GM19328 (cell line): Measurements from ENCODE around the gene BRSK2.
"Not testable (repeated sequence)": the region's sequence is repeated elsewhere in the genome, so short reads cannot be mapped to it uniquely, and the experiment has no call there.

ENCODE experiments used
- ATAC-seq: cut with Tn5 transposase; IDR thresholded peaks from one replicate; pipeline ENCODE4 v1.9.1; 2021; ENCODE audit warnings: mild to moderate bottlenecking, moderate library complexity; ENCODE audit not compliant: unreplicated experiment

Gene BRSK2

DNA sequence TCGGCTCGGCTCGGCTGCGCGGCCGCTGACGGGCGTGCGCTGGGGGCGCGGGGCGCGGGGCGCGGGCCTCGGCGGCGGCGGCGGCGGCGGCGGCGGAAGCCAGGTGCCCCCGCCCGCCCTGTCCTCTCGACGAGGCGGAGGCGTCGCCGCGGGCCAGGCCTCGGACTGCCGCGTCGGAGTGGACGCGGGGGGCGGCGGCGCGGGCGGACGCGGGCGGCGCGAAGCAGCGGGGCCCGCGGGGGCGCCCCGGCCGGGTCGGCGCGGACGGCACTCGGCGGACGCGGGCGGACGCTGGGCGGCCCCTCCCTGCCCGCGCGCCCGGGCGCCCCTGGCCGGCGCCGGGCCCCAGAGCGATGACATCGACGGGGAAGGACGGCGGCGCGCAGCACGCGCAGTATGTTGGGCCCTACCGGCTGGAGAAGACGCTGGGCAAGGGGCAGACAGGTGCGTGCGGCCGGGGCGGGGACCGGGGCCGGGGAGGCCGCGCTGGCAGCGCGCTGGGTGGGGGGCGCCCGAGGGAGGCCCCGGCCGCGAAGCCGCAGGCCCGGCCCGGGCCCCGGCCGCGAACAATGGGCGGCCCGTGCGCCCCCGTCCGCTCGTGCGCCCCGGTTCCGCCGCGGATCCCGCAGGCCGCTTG is at the start of gene BRSK2:
Gene BRSK2, plus strand, starts transcription at position 3 of the 637 bp plus-strand sequence. Its CDS starts 351 bp downstream, at position 354.
- ATAC-seq, result no peak

DNA sequence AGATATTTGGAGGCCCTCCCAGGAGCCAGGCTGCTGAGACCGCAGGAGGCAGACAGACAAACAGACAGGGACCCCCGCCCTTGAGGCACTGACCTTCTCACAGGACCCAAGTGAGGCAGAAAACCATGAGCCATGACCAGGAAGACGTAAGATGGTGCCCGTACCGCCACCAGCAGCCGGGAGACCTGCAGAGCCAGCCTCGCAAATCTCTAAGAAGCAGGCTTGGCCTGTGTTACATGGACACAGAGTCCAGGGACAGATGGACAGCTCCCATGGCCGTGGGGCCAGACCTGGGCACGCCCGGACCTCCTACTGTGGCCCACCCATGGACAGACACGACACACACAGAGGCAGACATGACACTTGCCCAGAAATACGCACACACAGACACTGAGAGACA is 49.6 kb upstream of the BRSK2 start:
- no peak for ATAC-seq

DNA sequence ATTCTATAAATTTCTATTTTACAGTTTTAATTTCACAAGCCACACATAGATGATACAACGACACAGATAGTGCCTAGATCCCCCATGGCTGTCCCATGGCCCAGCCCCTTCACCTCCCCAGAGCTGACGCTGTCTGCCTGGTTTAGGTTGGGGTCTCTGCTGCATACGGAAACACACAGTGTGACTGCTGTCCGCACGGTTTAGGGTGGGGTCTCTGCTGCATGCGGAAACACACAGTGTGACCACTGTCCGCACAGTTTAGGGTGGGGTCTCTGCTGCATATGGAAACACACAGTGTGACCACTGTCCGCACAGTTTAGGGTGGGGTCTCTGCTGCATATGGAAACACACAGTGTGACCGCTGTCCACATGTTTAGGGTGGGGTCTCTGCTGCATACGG is 48.5 kb upstream of the BRSK2 start:
- not testable (repeated sequence) for ATAC-seq

DNA sequence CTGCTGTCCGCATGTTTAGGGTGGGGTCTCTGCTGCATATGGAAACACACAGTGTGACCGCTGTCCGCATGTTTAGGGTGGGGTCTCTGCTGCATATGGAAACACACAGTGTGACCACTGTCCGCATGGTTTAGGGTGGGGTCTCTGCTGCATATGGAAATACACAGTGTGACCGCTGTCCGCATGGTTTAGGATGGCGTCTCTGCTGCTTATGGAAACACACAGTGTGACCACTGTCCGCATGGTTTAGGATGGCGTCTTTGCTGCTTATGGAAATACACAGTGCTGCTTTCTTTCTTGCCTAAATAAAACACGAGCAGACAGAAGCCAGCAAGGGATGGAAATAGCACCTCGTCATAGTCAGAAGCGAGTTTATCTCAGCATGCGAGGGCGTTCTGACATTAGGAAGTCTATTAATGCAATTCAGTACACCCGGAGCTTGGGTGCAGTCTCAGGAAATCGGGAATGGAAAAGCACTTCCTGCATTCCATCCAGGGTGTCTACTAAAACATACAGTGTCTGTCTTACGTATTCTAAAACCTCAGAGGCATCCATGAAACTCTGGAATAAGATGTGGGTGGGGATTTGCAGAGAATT is 47.7 kb upstream of the BRSK2 start:
- ATAC-seq, result no peak

DNA sequence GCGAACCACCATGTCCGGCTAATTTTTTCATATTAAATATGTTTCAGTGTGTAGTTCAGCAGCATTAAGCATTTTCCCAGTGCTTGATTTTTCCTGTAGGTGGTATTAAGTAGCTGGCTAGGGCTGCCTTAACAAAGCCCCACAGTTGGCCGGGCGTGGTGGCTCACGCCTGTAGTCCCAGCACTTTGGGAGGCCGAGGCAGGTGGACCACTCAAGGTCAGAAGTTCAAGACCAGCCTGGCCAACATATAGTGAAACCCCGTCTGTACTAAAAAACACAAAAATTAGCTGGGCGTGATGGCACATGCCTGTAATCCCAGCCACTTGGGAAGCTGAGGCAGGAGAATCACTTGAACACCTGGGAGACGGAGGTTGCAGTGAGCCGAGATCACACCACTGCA is 46.8 kb upstream of the BRSK2 start:
- ATAC-seq, result no peak

DNA sequence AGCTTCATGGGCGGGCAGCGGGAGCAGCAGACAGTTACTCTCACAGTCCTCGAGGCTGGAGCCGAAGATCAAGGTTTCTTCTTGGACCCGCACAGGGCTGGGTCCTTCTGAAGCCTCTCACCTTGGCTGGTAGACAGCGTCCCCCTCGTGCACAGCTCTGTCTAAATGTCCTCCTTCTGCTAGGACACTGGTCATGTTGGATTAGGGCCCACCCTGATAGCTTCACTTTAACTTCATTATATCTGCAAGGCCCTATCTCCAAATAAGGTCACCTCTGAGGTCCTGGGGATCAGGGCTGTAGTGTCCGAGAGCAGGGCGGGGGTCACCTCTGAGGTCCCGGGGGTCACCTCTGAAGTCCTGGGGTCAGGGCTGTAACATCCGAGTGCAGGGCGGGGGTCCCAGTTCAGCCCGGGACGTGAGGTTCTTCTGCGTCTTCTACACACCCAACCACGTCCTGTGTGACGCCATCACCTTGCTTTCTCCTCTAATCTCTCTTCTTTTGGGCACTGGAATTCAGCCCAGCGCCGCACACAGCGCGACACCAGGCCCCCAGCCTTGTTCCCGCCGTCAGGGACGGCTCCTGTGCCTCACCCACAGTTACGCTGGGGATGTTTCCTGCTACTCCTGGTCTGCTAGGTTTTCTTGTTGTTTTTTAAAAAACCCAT is 46.2 kb upstream of the BRSK2 start:
- ATAC-seq, result no peak

DNA sequence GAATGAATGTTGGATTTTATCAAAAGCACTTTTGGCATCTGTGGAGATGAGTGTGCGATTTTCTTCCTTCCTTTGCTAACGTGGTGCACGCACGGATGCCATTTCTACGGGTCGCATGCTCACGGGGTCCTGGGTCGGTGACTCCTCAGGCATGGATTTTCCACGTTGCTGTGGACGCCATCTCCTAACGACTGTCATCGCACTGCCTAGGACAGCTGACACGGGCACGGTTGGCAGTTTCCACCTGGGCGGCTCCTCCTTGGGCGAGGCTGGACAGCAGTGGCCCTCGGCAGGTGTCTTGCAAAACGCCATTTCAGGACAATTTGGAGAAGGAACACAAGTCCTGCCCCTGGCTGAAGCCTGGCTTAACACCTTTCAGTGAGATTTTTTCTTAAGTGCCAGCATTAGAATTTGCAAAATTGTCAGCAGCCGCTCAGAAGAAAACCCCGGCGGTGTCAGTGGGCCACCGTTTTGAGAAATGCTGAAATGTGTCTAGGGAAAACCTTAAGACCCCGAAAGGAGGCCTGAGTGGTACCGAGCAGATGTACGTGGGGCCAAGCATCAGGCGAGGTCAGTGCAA is 45.6 kb upstream of the BRSK2 start:
- no peak for ATAC-seq

DNA sequence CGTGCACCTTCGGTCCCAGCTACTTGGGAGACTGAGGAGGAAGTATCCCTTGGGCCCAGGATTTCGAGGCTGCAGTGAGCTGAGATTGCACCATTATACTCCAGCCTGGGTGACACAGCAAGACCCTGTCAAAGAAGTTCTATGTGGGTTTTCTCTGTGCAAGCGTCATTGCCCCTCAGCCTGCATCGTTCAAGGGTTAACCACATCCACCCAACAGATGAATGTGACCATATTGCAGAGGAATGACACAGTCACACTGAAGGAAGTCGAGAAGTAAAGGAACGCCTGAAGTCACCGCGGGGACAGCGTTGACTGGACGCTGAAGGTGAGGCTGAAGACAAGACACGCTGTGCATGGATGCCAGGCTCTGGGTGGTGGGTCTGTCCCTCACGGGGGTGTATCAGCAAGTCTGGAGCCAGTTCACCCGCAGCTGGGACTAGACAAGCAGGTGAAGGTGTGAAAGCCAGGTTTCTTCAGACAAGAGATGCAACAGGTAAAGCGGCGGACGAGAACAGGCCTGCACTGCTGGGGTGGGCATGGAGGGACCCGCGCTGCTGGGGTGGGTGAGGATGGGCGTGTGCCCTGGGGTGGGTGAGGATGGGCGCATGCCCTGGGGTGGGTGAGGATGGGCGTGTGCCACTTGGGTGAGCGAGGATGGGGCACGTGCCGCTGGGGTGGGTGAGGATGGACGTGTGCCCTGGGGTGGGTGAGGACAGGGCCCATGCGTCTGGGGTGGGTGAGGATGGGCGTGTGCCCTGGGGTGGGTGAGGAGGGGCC is 43.8 kb upstream of the BRSK2 start:
- ATAC-seq, result no peak

DNA sequence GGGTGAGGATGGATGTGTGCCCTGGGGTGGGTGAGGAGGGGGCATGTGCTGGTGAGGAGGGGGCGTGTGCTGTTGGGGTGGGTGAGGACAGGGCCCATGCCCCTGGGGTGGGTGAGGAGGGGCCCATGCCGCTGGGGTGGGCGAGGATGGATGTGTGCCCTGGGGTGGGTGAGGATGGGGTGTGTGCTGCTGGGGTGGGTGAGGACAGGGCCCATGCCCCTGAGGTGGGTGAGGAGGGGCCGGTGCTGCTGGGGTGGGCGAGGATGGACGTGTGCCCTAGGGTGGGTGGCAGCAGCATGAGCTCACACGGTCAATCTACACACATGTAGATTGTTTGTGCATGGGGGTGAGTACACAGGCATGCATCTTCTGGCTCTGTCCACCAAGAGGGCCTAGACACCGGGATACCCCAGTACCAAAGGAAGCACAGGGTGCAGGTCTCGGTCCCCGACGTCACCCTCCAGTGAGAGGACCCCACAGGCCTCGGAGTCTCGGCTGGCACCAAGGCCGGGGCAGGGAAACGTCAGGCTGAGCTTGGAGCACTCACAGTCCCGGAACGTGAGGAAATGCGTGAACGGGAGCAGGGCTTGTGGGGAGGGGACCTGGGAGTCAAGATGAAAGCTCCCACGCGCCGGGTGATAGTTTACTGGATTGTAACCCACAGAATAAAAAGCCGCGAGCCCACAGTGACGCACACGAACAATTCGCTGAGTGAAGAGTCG is 42.9 kb upstream of the BRSK2 start:
- no peak for ATAC-seq

DNA sequence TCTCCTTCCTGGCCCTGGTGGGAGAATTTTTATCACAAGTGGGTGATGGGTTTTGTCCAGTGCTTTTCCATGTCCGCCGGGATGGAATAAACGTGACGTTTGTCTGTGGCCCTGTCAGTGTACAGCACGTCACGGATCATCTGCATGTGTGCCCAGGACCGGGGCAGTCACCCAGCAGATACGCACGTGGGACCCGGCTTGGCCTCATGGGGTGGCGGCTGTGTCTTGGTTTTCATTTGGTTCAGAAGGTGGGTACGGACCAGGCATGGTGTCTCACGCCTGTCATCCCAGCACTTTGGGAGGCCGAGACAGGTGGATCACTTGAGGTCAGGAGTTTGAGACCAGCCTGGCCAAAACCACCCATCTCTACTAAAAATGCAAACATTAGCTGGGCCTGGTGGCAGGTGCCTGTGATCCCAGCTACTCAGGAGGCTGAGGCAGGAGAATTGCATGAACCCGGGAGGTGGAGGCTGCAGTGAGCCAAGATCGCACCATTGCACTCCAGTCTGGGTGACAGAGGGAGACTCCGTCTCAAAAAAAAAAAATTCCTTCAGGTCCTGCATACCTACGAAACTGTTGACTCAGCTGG is 42.2 kb upstream of the BRSK2 start:
- ATAC-seq, result not testable (repeated sequence)

DNA sequence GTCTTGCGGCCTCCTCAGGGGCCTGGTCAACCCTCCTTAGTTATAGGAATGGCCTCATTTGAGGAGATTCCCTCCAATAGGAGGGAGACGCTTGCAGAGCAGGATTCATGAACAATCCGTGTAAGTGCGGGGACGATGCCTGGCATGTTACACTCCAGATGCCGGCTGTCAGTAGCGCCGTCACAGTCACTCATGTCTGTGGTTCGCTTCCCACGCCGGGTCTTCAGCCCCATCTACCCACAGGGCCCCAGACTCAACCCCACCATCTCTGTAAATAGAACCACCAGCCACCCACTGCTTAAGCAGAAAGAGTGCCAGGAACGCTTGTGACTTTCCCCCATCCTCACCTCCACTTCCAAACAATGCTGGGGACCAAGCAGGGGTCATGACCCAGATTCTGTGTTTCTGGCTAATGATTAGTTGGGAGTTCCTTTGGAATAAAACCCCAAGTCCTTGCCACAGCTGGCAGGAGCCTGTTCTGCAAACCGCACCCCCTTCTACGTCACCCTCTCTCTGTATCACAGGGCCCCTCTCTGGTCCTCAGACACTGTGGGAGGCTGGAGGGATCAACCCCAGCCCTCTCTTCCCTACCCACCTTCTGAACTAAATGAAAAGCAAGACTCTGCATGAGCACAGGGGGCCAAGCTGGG is 41.5 kb upstream of the BRSK2 start:
- ATAC-seq, result no peak

DNA sequence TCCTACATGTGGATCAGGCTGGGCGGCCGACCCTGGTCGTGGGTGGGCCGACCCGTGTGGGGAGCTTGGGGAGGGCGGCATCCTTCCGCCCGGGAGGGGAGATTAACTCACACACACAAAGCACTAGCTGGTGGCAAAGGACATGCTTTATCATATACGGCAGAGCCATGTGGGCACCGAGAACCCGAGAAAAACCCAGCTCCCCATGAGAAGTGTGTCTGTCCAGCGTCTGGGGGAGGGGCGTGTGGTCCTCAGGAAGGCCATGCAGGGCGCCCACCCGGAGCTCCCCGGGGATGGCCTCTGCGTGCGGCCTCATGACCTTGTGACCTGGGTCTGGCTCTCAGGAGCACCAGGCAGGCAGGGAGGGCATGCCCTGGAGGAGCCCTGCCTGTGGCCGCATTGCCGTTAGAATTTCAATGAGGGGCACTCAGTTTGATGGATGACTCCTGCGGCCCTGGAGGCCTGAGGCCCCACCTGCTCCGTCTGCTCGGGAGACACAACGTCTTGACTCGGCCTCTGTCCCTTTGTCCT is 40.9 kb upstream of the BRSK2 start:
- no peak for ATAC-seq

DNA sequence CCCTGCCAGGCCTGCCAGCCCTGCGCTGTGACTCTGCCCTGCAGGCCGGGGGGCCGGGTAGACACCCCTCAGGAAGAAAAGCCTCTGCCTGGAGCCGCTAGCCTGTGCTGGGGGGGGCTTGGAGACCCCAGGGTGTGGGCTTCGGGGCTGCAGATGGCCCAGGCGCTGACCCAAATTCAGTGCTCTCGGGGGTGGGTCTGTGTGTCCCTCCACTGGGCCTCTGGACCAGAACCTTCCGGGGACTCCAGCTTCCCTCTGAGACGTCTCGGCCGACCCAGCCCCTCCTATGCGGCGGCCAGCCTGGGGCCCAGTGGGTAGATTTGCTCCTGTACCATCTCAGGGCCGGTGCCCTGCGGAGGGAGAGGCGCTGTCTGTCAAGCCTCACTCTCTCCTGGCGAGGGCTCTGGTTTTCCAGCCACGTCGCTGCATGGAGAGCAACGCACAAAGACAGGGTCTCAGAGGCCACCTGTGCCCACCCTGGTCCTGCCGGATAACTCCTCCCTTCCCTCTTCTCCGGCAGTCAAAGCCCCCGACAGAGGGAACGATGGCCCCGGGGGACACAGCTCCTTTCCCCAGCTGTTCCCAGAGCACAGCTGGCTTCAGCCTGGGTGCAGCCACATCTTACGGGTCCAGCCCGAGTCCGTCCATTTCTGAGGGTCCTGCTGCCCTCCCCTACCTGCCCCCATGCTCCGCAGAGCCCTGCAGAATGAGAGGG is 40.2 kb upstream of the BRSK2 start:
- no peak for ATAC-seq

DNA sequence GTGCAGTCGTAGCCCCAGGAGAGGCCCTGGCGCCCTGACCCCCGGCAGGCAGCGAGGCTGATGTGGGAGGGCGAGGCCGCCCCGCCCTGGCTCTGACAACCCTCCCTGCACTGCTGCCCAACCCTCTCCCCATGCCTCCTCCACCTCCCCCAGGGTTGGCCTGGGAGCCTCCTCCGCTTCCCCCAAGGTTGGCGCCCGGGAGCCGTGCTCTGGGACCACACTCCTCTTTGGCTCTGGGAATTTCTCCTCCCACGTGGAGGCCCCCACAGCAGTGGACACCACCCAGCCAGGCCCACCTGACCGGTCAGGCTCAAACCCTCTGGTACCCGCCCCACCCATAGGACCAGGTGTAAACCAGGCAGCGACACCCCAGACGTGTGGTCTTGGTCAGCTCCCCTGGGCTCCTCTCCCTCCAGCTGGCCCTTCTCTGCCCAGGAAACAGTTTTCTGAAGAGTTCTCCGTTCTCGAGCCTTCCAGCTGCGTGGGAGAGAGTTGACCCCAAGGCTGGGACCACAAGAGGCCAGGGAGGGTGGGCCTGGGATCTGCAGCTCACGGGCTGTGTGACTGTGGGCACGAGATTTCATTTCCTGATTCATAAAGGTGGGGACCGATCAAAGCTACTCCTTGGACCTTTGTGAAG is 39.5 kb upstream of the BRSK2 start:
- no peak for ATAC-seq

DNA sequence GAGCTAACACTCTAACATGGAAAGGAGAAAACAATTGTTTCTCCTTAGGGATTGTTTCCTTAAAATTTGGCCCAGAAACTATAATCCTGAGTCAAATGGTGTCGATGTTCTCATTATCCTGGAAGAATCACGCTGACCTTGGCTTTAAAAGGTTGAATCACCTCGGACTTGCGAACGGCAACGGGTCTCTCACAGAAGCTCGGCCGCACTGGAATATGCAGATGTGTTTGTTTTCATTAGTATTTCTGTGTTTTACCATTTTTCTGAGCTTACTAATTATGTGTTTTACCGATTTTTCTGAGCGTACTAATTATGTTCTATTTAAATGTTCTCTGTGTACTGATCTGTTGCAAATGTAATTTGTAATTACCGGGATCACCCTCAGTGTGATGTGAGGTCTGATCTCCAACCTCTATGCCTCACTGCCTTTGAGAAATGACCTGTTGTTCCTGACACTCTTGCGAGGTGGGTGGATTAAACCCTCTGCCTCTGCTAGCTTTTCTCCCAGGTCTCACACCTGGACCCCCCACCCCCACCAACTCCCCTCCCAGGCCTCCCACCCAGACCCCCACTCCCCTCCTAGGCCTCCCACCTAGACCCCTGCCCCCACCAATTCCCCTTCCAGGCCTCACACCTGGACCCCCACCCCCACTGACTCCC is 38.3 kb upstream of the BRSK2 start:
- ATAC-seq, result no peak

DNA sequence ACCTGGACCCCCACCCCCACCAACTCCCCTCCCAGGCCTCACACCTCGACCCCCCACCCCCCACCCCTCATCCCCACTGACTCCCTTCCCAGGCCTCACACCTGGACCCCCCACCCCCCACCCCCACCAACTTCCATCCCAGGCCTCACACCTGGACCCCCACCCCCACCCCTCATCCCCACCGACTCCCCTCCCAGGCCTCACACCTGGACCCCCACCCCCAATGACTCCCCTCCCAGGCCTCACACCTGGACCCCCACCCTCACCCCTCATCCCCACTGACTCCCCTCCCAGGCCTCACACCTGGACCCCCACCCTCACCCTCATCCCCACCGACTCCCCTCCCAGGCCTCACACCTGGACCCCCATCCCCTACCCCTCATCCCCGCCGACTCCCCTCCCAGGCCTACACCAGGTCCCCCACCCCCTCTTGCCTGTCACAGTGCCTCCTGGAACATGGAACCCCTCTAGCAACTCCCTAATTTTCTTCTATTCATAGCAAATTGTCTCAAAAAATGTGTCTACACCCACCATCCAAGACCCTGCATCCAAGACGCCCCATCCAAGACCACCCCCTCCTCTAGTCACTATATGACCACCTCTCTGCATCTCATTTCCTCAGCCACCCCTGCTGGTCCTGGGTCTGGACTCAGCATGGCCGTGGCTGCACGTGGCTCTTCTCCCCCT is 36.9 kb upstream of the BRSK2 start:
- ATAC-seq, result no peak

DNA sequence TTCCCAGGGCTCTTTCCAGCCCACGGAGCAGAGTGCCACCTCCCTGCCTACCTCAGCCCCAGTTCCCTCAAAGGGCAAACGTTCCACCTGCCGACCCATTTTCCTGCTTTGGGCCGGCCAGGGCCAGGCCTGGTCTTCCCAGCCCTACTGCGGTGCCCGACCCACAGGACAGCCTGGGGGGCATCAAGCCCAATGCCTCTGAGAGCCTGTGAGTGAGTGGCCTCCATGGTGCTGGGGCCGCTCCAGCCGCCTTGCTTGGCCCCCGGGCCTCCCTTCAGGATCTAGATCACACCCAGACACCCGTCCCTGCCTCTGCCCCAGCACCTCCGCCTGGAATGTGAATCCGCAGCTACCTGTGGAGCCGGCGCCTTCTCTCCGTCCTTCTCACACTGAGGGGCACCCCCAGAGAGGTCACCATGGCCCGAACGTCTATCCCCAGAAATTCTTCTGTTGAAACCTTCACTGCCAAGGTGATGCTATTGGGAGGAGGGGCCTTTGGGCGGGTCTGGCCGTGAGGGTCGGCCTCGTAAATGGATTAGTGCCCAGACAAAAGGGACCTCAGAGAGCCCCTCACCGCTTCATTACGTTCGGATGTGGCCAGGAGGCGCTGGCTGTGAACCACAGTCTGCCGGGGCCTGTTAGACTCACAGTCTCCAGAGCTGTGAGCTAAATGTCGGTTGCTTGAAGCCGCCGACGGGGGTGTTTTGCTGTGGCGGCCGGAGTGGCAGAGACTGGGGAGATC is 36.2 kb upstream of the BRSK2 start:
- no peak for ATAC-seq
